ENCODE measurements around the gene PACS1. TPM values are rescaled to one million over a fixed set of nuclear protein-coding genes. Genes with fewer than 3 reads are reported as not detected.

Gene PACS1
- polyA plus RNA-seq, 1 donor, result 30.3 TPM

GRCh38 chr11:66265531-66266377 is 195.7 kb downstream of the PACS1 start:
- WGBS (ENCODE audit: insufficient coverage, low lambda C conversion rate), result 96% methylated on average over 5 of the region's 26 CpGs
- DNase-seq, result no peak
- H3K4me3 ChIP-seq (ENCODE audit: low read length), result no peak overlapping the region
- peaks cover 2% of the 10 kb centered on the region for H3K9me3 ChIP-seq (ENCODE audit: control insufficient read depth, low read depth, low read length)
- peaks cover 40% of the 10 kb centered on the region for H3K36me3 ChIP-seq (ENCODE audit: control insufficient read depth, insufficient read depth, low read length)
- H3K27me3 ChIP-seq (ENCODE audit: control insufficient read depth, insufficient read depth, low read length), result no peaks in the 10 kb centered on the region
- H3K4me1 ChIP-seq (ENCODE audit: control insufficient read depth, insufficient read depth, low read length), result peaks cover 15% of the 10 kb centered on the region
- H3K27ac ChIP-seq (ENCODE audit: low read length), result no peak overlapping the region

GRCh38 chr11:66266378-66267038 is 196.4 kb downstream of the PACS1 start:
- Histone ChIP-seq H3K4me3 (ENCODE audit: low read length) (peak overlapping the region; percentile 87), H3K9me3 (ENCODE audit: control insufficient read depth, low read depth, low read length) (peaks cover 2% of the 10 kb centered on the region), H3K27me3 (ENCODE audit: control insufficient read depth, insufficient read depth, low read length) (no peaks in the 10 kb centered on the region), H3K27ac (ENCODE audit: low read length) (peak overlapping the region; percentile 91), H3K4me1 (ENCODE audit: control insufficient read depth, insufficient read depth, low read length) (peaks cover 15% of the 10 kb centered on the region), H3K36me3 (ENCODE audit: control insufficient read depth, insufficient read depth, low read length) (peaks cover 41% of the 10 kb centered on the region)
- no CpG with 5 or more reads among the region's 20 CpGs for WGBS (ENCODE audit: insufficient coverage, low lambda C conversion rate)
- no peak for DNase-seq

- Histone ChIP-seq H3K4me1 (ENCODE audit: control insufficient read depth, insufficient read depth, low read length) (peaks cover 15% of the 10 kb centered on the region), H3K4me3 (ENCODE audit: low read length) (peak overlapping the region; percentile 87), H3K9me3 (ENCODE audit: control insufficient read depth, low read depth, low read length) (peaks cover 2% of the 10 kb centered on the region), H3K27ac (ENCODE audit: low read length) (peak overlapping the region; percentile 91), H3K27me3 (ENCODE audit: control insufficient read depth, insufficient read depth, low read length) (no peaks in the 10 kb centered on the region), H3K36me3 (ENCODE audit: control insufficient read depth, insufficient read depth, low read length) (peaks cover 43% of the 10 kb centered on the region)
- WGBS (ENCODE audit: insufficient coverage, low lambda C conversion rate), result no CpG with 5 or more reads among the region's 13 CpGs
- DNase-seq, result no peak
Observed at GRCh38 chr11:66267039-66267378, 196.9 kb downstream of the PACS1 start.

- DNase-seq, result peak; percentile 73 to 87
- Histone ChIP-seq H3K9me3 (ENCODE audit: control insufficient read depth, low read depth, low read length) (peaks cover 2% of the 10 kb centered on the region), H3K4me3 (ENCODE audit: low read length) (peak overlapping the region; percentile 87), H3K36me3 (ENCODE audit: control insufficient read depth, insufficient read depth, low read length) (peaks cover 44% of the 10 kb centered on the region), H3K27me3 (ENCODE audit: control insufficient read depth, insufficient read depth, low read length) (no peaks in the 10 kb centered on the region), H3K27ac (ENCODE audit: low read length) (peak overlapping the region; percentile 91), H3K4me1 (ENCODE audit: control insufficient read depth, insufficient read depth, low read length) (peaks cover 15% of the 10 kb centered on the region)
- no CpG with 5 or more reads among the region's 61 CpGs for WGBS (ENCODE audit: insufficient coverage, low lambda C conversion rate)
Observed at GRCh38 chr11:66267379-66268243, 197.5 kb downstream of the PACS1 start.

GRCh38 chr11:66268244-66268951 is 198.3 kb downstream of the PACS1 start, which contains the start of gene RAB1B:
Gene RAB1B (plus strand): TSS chr11:66268639. CDS start chr11:66268680, 41 bp downstream.
- DNase-seq, result peak; percentile 99 to 100
- no peaks in the 10 kb centered on the region for H3K27me3 ChIP-seq (ENCODE audit: control insufficient read depth, insufficient read depth, low read length)
- peaks cover 15% of the 10 kb centered on the region for H3K4me1 ChIP-seq (ENCODE audit: control insufficient read depth, insufficient read depth, low read length)
- H3K9me3 ChIP-seq (ENCODE audit: control insufficient read depth, low read depth, low read length), result peaks cover 2% of the 10 kb centered on the region
- H3K36me3 ChIP-seq (ENCODE audit: control insufficient read depth, insufficient read depth, low read length), result peaks cover 46% of the 10 kb centered on the region
- H3K4me3 ChIP-seq (ENCODE audit: low read length), result peak within 1 kb of the TSS; percentile 87
- peak within 1 kb of the TSS; percentile 91 for H3K27ac ChIP-seq (ENCODE audit: low read length)
- WGBS (ENCODE audit: insufficient coverage, low lambda C conversion rate), result no CpG with 5 or more reads among the region's 64 CpGs

- Histone ChIP-seq H3K27ac (ENCODE audit: low read length) (peak overlapping the region; percentile 91), H3K27me3 (ENCODE audit: control insufficient read depth, insufficient read depth, low read length) (no peaks in the 10 kb centered on the region), H3K4me3 (ENCODE audit: low read length) (peak overlapping the region; percentile 86), H3K9me3 (ENCODE audit: control insufficient read depth, low read depth, low read length) (peaks cover 2% of the 10 kb centered on the region), H3K4me1 (ENCODE audit: control insufficient read depth, insufficient read depth, low read length) (peaks cover 15% of the 10 kb centered on the region), H3K36me3 (ENCODE audit: control insufficient read depth, insufficient read depth, low read length) (peaks cover 48% of the 10 kb centered on the region)
- WGBS (ENCODE audit: insufficient coverage, low lambda C conversion rate), result no CpG with 5 or more reads among the region's 32 CpGs
- peak in 1 of 2 donors; percentile 57 for DNase-seq
Observed at GRCh38 chr11:66268952-66269905, 199.2 kb downstream of the PACS1 start.

GRCh38 chr11:66271816-66272215 is 201.7 kb downstream of the PACS1 start:
- peaks cover 56% of the 10 kb centered on the region for H3K36me3 ChIP-seq (ENCODE audit: control insufficient read depth, insufficient read depth, low read length)
- peaks cover 12% of the 10 kb centered on the region for H3K4me1 ChIP-seq (ENCODE audit: control insufficient read depth, insufficient read depth, low read length)
- DNase-seq, result no peak
- no peaks in the 10 kb centered on the region for H3K27me3 ChIP-seq (ENCODE audit: control insufficient read depth, insufficient read depth, low read length)
- H3K27ac ChIP-seq (ENCODE audit: low read length), result no peak overlapping the region
- no CpG with 5 or more reads among the region's 7 CpGs for WGBS (ENCODE audit: insufficient coverage, low lambda C conversion rate)
- no peak overlapping the region for H3K4me3 ChIP-seq (ENCODE audit: low read length)
- peaks cover 2% of the 10 kb centered on the region for H3K9me3 ChIP-seq (ENCODE audit: control insufficient read depth, low read depth, low read length)

- no peak for DNase-seq
- WGBS (ENCODE audit: insufficient coverage, low lambda C conversion rate), result no CpG with 5 or more reads among the region's 2 CpGs
- Histone ChIP-seq H3K9me3 (ENCODE audit: control insufficient read depth, low read depth, low read length) (peaks cover 2% of the 10 kb centered on the region), H3K27me3 (ENCODE audit: control insufficient read depth, insufficient read depth, low read length) (no peaks in the 10 kb centered on the region), H3K4me3 (ENCODE audit: low read length) (no peak overlapping the region), H3K4me1 (ENCODE audit: control insufficient read depth, insufficient read depth, low read length) (peaks cover 12% of the 10 kb centered on the region), H3K36me3 (ENCODE audit: control insufficient read depth, insufficient read depth, low read length) (peaks cover 56% of the 10 kb centered on the region), H3K27ac (ENCODE audit: low read length) (no peak overlapping the region)
Observed at GRCh38 chr11:66272596-66272995, 202.5 kb downstream of the PACS1 start.

GRCh38 chr11:66274219-66274618 is 204.1 kb downstream of the PACS1 start:
- Histone ChIP-seq H3K27me3 (ENCODE audit: control insufficient read depth, insufficient read depth, low read length) (peaks cover 8% of the 10 kb centered on the region), H3K27ac (ENCODE audit: low read length) (no peak overlapping the region), H3K4me3 (ENCODE audit: low read length) (no peak overlapping the region), H3K9me3 (ENCODE audit: control insufficient read depth, low read depth, low read length) (no peaks in the 10 kb centered on the region), H3K36me3 (ENCODE audit: control insufficient read depth, insufficient read depth, low read length) (peaks cover 56% of the 10 kb centered on the region), H3K4me1 (ENCODE audit: control insufficient read depth, insufficient read depth, low read length) (peaks cover 12% of the 10 kb centered on the region)
- WGBS (ENCODE audit: insufficient coverage, low lambda C conversion rate), result no CpG with 5 or more reads among the region's 1 CpG
- DNase-seq, result no peak
